GM19238 (cell line): ENCODE results near the gene COLGALT1.
"Not testable (repeated sequence)": the region's sequence is repeated elsewhere in the genome, so short reads cannot be mapped to it uniquely, and the experiment has no call there.

ENCODE experiments used
- DNase-seq: peaks from one replicate; pipeline ENCODE4 v3.0.0; 2011; ENCODE audit warnings: low spot score; ENCODE audit not compliant: insufficient read length

The COLGALT1 gene

DNA sequence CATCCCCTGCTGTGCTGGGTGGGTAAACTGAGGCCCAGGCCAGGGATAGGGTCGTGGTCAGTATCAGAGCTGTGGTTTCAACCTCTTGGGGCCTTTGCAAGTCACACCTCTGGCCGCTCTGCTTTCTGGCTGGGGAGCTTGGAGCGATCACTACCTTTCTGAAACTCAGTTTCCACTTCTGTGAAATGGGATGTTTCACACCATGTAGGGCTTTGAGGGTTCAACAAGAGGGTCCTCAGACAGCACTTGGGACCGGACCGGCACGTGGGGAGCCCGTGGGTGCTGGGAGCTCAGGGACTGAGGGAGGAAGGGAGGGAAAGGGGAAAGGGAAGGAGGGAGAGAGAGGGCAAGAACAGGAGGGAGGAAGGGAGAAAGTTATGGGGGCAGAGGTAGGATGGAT lies 22.9 kb upstream of the COLGALT1 start:
- DNase-seq, result no peak

DNA sequence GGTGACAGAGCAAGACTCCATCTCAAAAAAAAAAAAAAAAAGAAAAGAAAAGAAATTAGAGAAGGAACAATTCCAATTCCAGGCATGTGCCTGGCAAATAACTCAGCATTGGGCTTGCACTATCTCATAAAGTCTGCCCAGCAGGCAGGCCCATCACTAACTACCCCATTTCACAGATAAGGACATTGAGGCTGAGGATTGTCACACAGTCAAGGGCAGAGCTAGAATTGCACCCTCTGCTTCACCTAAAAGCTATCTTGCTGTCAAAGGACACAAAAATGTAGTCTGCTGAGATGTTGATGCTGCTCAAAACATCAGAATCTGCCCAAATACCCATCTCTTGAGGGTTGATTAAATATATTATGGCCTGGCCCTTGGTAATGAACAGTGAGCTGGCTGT lies 20.7 kb upstream of the COLGALT1 start:
- no peak for DNase-seq

GRCh38 chr19:17536955-17537354 lies 18.5 kb upstream of the COLGALT1 start:
- DNase-seq, result no peak

GRCh38 chr19:17538684-17539237 lies 16.7 kb upstream of the COLGALT1 start:
- DNase-seq, result no peak

- peak; percentile 91 for DNase-seq
Observed at GRCh38 chr19:17539238-17540117, 16.0 kb upstream of the COLGALT1 start.

DNA sequence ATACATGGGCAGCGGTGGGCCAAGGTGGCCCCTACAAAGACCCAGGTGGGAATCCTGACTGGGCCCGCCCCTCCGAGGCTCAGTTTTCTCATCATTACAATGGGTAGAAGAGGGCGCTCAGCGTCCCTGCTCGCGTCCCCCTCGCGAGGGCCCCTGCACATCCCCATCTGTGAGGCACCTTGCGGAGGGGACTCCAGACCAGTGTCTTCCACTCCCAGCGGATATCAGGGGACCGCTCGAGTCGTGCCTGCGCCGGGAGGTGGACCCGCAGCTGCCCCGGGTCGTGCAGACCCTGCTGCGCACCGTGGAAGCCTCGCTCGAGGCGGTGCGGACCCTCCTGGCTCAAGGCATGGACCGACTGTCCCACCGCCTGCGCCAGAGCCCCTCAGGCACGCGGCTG lies 15.3 kb upstream of the COLGALT1 start:
- no peak for DNase-seq

DNA sequence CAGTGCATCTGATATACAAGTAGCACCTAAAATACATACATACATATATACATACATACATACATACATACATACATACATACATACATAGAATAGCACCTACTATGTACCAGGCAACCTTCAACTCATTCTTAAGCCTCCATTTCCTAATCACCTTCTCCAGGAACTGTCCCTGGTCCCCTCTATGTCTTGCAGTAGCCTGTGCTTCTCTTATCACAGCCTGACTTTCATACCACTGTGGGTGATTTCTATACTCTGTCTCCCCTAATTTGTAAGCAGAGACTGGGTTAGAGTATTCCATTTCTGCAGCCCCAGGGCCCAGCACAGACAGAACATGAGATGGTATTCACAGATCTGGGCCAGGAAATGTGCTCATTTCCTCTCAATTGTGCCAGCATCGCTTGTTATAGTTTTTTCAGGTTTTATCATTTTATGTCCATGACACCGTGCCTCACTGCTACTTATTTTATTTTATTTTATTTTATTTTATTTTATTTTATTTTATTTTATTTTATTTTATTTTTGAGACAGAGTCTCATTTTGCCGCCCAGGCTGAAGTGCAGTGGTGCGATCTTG lies 14.2 kb upstream of the COLGALT1 start:
- DNase-seq, result no peak

- DNase-seq, result no peak
Observed at GRCh38 chr19:17542042-17542441, 13.4 kb upstream of the COLGALT1 start.

DNA sequence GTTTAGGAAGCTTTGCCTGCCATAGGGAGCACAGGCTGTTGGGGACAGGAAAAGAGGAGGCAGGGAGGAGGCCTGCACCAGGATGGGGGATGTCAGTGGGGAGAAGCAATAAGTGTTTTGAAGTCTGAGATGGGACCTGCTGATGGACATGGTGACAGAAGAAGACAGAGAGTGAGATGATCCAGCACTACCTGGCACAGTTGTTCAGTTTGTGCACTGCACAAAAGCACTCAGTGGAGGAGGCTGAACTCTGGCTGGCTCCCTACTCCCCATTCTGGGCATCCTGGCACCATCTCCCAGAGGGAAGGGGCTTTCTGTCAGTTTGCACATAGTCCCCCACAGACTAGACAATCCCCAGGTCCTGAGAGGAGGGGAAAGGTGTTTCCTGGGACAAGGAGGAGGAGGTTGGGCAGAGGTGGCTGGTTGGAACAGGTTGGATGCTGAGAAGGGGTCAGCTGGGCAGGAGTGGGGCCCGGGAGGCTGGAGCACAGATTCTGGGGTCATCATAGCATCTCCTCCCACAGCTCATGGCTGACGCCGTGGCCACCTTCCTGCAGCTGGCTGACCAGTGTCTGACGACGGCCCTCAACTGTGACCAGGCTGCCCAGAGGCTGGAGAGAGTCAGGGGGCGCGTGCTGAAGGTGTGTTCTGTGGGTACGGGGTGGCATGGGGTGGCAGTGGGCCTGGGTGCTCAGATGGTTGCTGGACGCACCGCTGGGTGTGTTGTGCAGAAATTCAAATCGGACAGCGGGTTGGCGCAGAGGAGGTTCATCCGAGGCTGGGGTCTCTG lies 12.5 kb upstream of the COLGALT1 start:
- no peak for DNase-seq

- DNase-seq, result no peak
Observed at GRCh38 chr19:17543986-17544385, 11.5 kb upstream of the COLGALT1 start.

DNA sequence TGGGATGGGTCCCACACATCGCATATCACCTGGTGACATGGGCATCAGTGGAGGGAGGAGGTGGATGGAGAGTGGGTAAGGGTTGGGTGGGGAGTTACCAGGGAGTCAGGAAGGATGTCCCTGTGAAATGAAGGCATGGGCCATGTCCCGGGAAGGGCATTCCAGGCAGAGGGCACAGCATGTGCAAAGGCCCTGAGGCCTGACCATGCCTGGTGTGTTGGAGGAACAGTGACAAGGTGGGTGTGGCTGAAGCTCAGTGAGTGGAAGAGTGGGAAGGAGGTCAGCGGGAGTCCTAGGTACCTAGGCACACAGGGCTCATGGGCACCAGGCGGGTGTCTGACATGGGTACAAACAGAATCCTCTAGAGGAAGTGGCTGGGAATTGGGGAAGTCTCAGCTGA lies 11.0 kb upstream of the COLGALT1 start:
- no peak for DNase-seq

GRCh38 chr19:17548145-17548544 lies 7.3 kb upstream of the COLGALT1 start:
- no peak for DNase-seq

GRCh38 chr19:17549085-17549740 lies 6.2 kb upstream of the COLGALT1 start:
- DNase-seq, result no peak

- no peak for DNase-seq
Observed at GRCh38 chr19:17550076-17550667, 5.3 kb upstream of the COLGALT1 start.

DNA sequence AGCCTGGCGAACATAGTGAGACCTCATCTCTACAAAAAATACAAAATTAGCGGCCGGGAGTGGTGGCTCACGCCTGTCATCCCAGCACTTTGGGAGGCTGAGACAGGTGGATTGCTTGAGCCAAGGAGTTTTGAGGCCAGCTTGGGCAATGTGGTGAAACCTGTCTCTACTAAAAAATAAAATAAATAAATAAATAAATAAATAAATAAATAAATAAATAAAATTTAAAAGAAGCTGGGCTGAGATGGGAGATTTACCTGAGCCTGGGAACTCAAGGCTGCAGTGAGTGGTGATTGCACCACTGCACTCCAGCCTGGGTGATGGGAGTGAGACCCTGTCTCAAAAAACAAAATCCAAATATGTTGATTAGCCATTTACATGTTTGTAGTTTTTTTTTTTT lies 2.7 kb upstream of the COLGALT1 start:
- DNase-seq, result not testable (repeated sequence)

- no peak for DNase-seq
Observed at GRCh38 chr19:17553256-17553655, 2.2 kb upstream of the COLGALT1 start.

- no peak for DNase-seq
Observed at GRCh38 chr19:17554968-17555479, 425 bp upstream of the COLGALT1 start.

DNA sequence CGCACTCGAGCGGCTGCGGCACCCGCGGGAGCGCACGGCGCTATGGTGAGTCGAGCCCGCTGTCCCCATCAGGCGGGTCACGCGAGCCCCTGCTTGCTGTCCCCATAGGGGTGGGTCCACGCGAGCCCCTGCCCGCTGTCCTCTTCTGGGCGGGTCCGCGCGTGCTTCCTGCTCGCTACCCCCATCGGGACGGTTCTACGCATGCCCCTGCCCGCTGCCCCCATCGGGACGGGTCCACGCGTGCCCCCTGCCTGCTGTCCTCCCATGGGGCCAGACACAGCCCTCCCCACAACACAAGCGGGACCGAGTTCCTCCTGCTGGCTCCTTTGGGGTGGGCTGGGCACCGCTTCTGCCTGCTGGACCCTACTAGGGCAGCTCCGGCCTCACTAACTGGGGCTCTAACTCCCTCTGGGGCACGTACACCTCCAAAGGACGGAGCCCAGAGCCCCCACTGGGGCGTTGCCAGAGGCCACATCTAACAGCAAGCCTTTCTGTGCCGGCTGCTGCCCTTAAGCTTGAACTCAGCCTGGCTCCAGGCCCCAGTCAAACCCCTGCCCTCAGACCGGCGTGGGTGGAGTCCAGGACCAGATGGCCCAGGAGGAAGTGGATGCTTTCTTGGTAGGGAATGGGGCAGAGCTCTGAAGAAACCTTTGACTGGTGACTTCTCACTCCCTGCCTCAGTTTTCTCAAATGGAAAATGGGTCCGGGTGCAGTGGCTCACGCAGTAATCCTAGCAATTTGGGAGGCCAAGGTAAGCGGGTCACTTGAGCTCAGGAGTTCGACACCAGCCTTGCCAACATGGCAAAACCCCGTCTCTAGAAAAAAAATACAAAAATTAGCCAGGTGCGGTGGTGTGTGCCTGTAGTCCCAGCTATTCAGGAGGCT lies 722 bp downstream of the COLGALT1 start:
- no peak for DNase-seq

DNA sequence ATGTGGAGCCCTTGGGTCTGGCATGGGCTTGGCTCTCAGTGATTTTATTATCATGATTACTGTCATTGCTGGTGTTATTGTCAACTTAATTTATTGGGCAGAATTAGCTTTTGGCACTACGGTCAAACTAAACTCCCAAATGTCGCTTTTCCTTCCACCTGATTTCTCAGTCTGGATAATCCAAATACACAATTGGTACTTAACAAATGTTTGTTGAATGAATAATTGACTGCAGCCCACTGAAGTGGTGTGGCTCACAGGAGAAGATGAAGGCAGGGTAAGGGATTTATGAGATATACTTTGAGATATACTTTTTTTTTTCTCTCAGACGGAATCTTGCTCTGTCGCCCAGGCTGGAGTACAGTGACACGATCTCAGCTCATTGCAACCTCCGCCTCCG lies 1.5 kb downstream of the COLGALT1 start:
- no peak for DNase-seq

DNA sequence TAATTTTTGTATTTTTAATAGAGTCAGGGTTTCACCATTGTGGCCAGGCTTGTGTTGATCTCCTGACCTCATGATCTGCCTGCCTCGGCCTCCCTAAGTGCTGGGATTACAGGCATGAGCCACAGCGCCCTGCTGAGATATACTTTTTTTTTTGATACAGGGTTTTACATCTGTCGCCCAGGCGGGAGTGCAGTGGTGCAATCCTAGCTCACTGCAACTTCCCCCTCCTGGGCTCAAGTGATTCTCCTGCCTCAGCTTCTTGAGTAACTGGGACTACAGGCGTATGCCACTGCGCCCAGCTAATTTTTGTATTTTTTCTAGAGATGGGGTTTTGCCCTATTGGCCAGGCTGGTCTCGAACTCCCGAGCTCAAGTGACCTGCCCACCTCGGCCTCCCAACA lies 2.0 kb downstream of the COLGALT1 start:
- no peak for DNase-seq
